ENCODE data around the gene METTL22. TPM values are rescaled to one million over a fixed set of nuclear protein-coding genes. Genes with fewer than 3 reads are reported as not detected.

The METTL22 gene, protein sequence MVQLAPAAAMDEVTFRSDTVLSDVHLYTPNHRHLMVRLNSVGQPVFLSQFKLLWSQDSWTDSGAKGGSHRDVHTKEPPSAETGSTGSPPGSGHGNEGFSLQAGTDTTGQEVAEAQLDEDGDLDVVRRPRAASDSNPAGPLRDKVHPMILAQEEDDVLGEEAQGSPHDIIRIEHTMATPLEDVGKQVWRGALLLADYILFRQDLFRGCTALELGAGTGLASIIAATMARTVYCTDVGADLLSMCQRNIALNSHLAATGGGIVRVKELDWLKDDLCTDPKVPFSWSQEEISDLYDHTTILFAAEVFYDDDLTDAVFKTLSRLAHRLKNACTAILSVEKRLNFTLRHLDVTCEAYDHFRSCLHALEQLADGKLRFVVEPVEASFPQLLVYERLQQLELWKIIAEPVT
- polyA plus RNA-seq (2013, experiment 1 of 2), result 31.8 TPM
- 31.8 TPM for polyA plus RNA-seq (2013, experiment 2 of 2)

DNA sequence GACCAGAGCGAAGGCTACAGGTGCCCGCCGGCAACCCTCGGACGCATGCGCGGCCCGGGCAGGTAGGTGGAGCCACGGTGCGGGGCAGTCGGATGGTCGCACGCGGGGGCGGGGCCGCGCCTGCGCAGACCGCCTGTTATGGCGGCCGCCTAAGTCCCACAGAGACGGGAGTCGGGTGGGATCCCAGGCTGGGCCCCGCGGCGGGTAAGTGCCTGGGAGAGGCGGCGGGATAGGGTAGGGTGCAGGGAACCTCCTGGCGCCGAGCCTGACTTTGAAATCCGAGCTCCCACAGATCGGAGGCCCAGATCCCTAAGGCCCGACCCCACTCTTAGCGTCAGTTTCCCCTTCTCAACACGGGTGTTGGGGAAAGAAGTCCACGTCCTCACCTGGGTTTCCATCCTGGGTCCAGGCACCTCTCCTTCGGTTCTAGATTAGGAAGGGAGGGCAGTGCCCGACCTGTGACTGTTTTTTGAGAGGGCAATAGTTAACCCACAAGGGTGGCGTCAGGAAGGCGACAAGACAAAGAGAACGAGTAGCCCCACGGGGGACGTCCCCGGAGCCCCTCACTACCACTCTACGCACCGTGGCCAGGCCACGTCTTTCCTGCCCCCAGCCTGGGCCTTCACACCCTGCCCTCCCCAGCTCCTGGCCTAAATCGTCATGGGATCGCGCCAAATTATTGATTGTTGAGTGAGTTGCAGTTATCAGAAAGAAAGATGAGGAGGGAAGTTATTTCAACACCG is at the start of gene METTL22:
METTL22 (plus strand) TSS at position 127 of the 743 bp plus-strand sequence. CDS start 3,968 bp downstream, outside the sequence.
- H3K79me1 ChIP-seq (replicated peaks; ENCODE audit: low read length, poor library complexity, severe bottlenecking), result peaks cover 11% of the 10 kb centered on the region
- peak within 1 kb of the TSS; percentile 100 for H3K9ac ChIP-seq (ENCODE audit: low read length)
- H2AFZ ChIP-seq (ENCODE audit: low read depth, low read length), result peak within 1 kb of the TSS; percentile 74
- peak within 1 kb of the TSS in 1 of 2 experiments; percentile 90 for H3K4ac ChIP-seq (ENCODE audit: low read depth in 1 of 2, low read length in 2 of 2)
- peak within 1 kb of the TSS; percentile 27 for H3K27ac ChIP-seq (ENCODE audit: low read length, poor library complexity, severe bottlenecking)
- no peak within 1 kb of the TSS for H2BK15ac ChIP-seq (ENCODE audit: low read depth, poor library complexity, severe bottlenecking)
- H3K23ac ChIP-seq (ENCODE audit: low read length in 2 of 2), result no peak within 1 kb of the TSS
- DNase-seq, result peak; percentile 88
- no peaks in the 10 kb centered on the region for H3K9me3 ChIP-seq (ENCODE audit: control insufficient read depth, low read length)
- no peak within 1 kb of the TSS for H2BK120ac ChIP-seq (ENCODE audit: low read depth, low read length)
- peak within 1 kb of the TSS in 1 of 2 experiments; percentile 85 for H3K14ac ChIP-seq (ENCODE audit: low read length in 2 of 2)
- H2BK12ac ChIP-seq (ENCODE audit: low read length in 2 of 2), result no peak within 1 kb of the TSS
- peak within 1 kb of the TSS; percentile 15 for H4K91ac ChIP-seq (ENCODE audit: low read length)
- peaks cover 0 to 17% of the 10 kb centered on the region in 2 experiments for H3K27me3 ChIP-seq (ENCODE audit: control insufficient read depth in 1 of 2, insufficient read depth in 1 of 2, low read length in 2 of 2)
- peak within 1 kb of the TSS; percentile 91 for H3K4me2 ChIP-seq (ENCODE audit: low read length, poor library complexity, severe bottlenecking)
- no peak within 1 kb of the TSS for H2AK5ac ChIP-seq (ENCODE audit: low read length, severe bottlenecking)
- WGBS, result 1% methylated on average over 30 of the region's 51 CpGs
- H2BK5ac ChIP-seq (ENCODE audit: low read depth, low read length, poor library complexity, severe bottlenecking), result no peak within 1 kb of the TSS
- peak within 1 kb of the TSS; percentile 85 to 86 for H3K18ac ChIP-seq (ENCODE audit: low read depth in 1 of 2, low read length in 2 of 2)
- H4K8ac ChIP-seq (ENCODE audit: low read length), result peak within 1 kb of the TSS; percentile 86
- H3K36me3 ChIP-seq (ENCODE audit: control insufficient read depth in 1 of 2, insufficient read depth in 2 of 2, low read depth in 1 of 2, low read length in 2 of 2), result peaks cover 13 to 25% of the 10 kb centered on the region in 2 experiments
- peaks cover 3% of the 10 kb centered on the region for H3K4me1 ChIP-seq (ENCODE audit: control insufficient read depth, insufficient read depth, low read depth, low read length)
- H3K4me3 ChIP-seq (ENCODE audit: insufficient read depth in 1 of 2, low read depth in 1 of 2, low read length in 2 of 2), result peak within 1 kb of the TSS; percentile 86 to 99

DNA sequence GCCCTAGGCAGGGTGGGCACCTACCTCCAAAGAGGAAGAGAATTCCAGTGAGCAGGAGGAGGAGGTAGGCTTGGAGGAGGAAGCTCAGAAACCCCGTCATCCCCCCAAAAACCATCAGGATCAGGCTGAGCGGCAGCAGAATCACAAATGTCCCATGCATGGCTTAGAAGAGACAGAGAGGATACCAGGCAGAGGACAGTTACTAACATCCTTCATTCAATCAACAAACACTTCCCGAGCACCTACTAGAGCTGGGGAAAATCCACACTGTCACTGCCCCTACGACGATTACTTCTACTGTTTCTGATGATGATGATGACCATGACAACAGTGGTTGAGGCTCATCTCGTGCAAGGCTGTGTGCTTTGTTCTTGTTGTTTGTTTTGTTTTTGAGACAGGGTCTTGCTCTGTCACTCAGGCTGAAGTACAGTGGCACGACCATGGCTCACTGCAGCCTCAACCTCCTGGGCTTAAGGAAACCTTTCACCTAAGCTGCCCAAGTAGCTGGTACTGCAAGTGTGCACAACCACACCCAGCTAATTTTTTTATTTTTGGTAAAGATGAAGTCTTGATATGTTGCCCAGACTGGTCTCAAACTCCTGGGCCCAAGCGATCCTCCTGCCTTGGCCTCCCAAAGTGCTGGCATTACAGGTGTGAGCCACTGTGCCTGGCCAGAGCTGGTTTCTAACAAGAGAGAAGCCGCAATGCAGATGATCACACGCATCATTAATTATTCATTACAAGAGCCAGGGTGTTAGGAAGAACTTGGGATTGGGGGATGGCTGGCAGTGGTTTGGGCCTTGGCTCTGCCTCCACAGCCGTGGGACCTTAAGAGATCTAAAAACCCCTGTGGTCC is 49.2 kb upstream of the METTL22 start:
- H3K4ac ChIP-seq (ENCODE audit: low read depth in 1 of 2, low read length in 2 of 2), result no peak overlapping the region
- H2BK12ac ChIP-seq (ENCODE audit: low read length in 2 of 2), result no peak overlapping the region
- H3K9me3 ChIP-seq (ENCODE audit: control insufficient read depth, low read length), result no peaks in the 10 kb centered on the region
- H3K4me3 ChIP-seq (ENCODE audit: insufficient read depth in 1 of 2, low read depth in 1 of 2, low read length in 2 of 2), result no peak overlapping the region
- no peak overlapping the region for H3K23ac ChIP-seq (ENCODE audit: low read length in 2 of 2)
- H2BK15ac ChIP-seq (ENCODE audit: low read depth, poor library complexity, severe bottlenecking), result no peak overlapping the region
- H4K8ac ChIP-seq (ENCODE audit: low read length), result no peak overlapping the region
- no peak overlapping the region for H3K14ac ChIP-seq (ENCODE audit: low read length in 2 of 2)
- peaks cover 13% of the 10 kb centered on the region for H3K4me1 ChIP-seq (ENCODE audit: control insufficient read depth, insufficient read depth, low read depth, low read length)
- H3K79me1 ChIP-seq (replicated peaks; ENCODE audit: low read length, poor library complexity, severe bottlenecking), result no peaks in the 10 kb centered on the region
- H3K9ac ChIP-seq (ENCODE audit: low read length), result no peak overlapping the region
- H2BK5ac ChIP-seq (ENCODE audit: low read depth, low read length, poor library complexity, severe bottlenecking), result no peak overlapping the region
- H2AK5ac ChIP-seq (ENCODE audit: low read length, severe bottlenecking), result peak overlapping the region; percentile 43
- H4K91ac ChIP-seq (ENCODE audit: low read length), result no peak overlapping the region
- no peak for DNase-seq
- no peak overlapping the region for H2AFZ ChIP-seq (ENCODE audit: low read depth, low read length)
- no peak overlapping the region for H2BK120ac ChIP-seq (ENCODE audit: low read depth, low read length)
- H3K27me3 ChIP-seq (ENCODE audit: control insufficient read depth in 1 of 2, insufficient read depth in 1 of 2, low read length in 2 of 2), result peaks cover 18 to 71% of the 10 kb centered on the region in 2 experiments
- no peak overlapping the region for H3K18ac ChIP-seq (ENCODE audit: low read depth in 1 of 2, low read length in 2 of 2)
- WGBS, result 83% methylated on average over 11 of the region's 11 CpGs
- no peaks in the 10 kb centered on the region for H3K36me3 ChIP-seq (ENCODE audit: control insufficient read depth in 1 of 2, insufficient read depth in 2 of 2, low read depth in 1 of 2, low read length in 2 of 2)
- no peak overlapping the region for H3K4me2 ChIP-seq (ENCODE audit: low read length, poor library complexity, severe bottlenecking)
- no peak overlapping the region for H3K27ac ChIP-seq (ENCODE audit: low read length, poor library complexity, severe bottlenecking)

DNA sequence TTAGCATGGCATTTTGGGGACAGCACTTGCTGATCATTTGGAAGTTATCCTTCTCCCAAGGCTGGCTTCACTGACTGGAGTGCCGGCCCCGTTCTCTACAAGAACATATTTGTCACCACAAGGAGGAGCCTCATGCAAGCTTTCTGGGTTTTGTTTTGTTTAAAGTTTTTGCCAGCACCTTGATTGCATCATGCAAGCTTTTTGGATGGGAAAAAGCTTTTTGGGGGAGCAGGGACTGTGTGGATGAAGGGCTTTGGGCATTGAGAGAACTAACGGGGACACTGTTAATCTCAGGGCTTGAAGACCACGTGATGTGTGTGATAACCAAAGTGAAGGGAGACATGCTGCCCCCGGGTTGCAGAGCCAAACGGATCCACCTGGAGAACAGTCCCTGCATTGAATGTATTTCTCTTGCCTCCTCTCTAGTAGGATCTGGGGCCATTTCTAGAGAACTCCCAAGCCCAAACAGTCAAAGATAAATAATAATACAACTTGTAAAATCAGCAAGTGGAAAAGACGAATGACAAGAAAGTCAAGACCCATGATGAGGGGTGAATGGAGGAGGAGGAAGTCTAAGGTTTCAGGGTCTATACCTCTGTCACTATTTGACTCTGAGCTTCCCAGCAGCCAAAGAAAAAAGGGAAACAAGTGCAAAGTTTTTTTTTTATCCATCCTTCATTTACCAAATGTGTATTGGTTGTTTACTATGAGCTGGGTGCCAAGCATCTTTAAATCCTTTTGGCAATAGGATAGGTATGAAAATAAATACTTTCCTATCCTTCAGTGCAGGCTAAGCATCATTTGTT is 48.4 kb upstream of the METTL22 start:
- Histone ChIP-seq H3K79me1 (replicated peaks; ENCODE audit: low read length, poor library complexity, severe bottlenecking) (no peaks in the 10 kb centered on the region), H3K23ac (ENCODE audit: low read length in 2 of 2) (no peak overlapping the region), H4K8ac (ENCODE audit: low read length) (no peak overlapping the region), H3K4me2 (ENCODE audit: low read length, poor library complexity, severe bottlenecking) (no peak overlapping the region), H2BK5ac (ENCODE audit: low read depth, low read length, poor library complexity, severe bottlenecking) (no peak overlapping the region), H3K27ac (ENCODE audit: low read length, poor library complexity, severe bottlenecking) (no peak overlapping the region), H3K36me3 (ENCODE audit: control insufficient read depth in 1 of 2, insufficient read depth in 2 of 2, low read depth in 1 of 2, low read length in 2 of 2) (no peaks in the 10 kb centered on the region), H3K14ac (ENCODE audit: low read length in 2 of 2) (no peak overlapping the region), H2AK5ac (ENCODE audit: low read length, severe bottlenecking) (no peak overlapping the region), H2BK120ac (ENCODE audit: low read depth, low read length) (no peak overlapping the region), H3K18ac (ENCODE audit: low read depth in 1 of 2, low read length in 2 of 2) (no peak overlapping the region), H3K9me3 (ENCODE audit: control insufficient read depth, low read length) (no peaks in the 10 kb centered on the region), H3K4ac (ENCODE audit: low read depth in 1 of 2, low read length in 2 of 2) (no peak overlapping the region), H3K4me3 (ENCODE audit: insufficient read depth in 1 of 2, low read depth in 1 of 2, low read length in 2 of 2) (no peak overlapping the region), H2BK15ac (ENCODE audit: low read depth, poor library complexity, severe bottlenecking) (no peak overlapping the region), H2BK12ac (ENCODE audit: low read length in 2 of 2) (no peak overlapping the region), H3K9ac (ENCODE audit: low read length) (peak overlapping the region; percentile 56), H3K4me1 (ENCODE audit: control insufficient read depth, insufficient read depth, low read depth, low read length) (peaks cover 13% of the 10 kb centered on the region), H3K27me3 (ENCODE audit: control insufficient read depth in 1 of 2, insufficient read depth in 1 of 2, low read length in 2 of 2) (peaks cover 18 to 72% of the 10 kb centered on the region in 2 experiments), H2AFZ (ENCODE audit: low read depth, low read length) (no peak overlapping the region), H4K91ac (ENCODE audit: low read length) (no peak overlapping the region)
- 39% methylated on average over 7 of the region's 7 CpGs for WGBS
- DNase-seq, result peak; percentile 27
